ENCODE results near the gene ROR1.

DNA sequence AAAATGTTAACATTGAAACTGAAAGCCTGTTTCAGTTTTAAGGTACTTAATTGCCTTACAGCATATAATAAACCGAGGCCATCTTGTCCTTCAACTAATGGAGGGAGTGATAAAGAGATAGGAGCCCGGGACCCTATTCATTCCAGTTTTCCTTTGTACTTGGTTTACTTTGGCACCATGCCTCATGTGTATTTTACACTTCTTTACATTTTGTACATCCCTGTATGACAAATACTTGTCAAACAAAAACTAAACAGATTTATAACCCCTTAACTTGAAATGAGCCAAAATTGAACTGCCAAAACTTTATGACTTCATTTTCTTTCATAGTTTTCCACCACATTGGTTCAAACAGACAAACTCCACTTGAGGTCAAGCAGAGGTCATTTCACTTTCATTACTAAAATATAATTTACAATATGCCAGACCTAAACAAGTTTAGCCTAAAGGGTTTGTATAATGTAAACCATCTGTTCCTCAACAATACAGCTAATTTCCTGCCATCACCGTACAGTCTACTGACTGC is 398.7 kb downstream of the ROR1 start:
- TF ChIP-seq FOXK1 (CRISPR knock-in tag; IDR thresholded peaks at IDR 0.05; ENCODE audit: borderline replicate concordance, low read depth) (no peak), CHD2 (IDR thresholded peaks at IDR 0.05; ENCODE audit: low read depth, low read length) (no peak), TBL1XR1 (IDR thresholded peaks at IDR 0.05; ENCODE audit: borderline replicate concordance, low read length, partially characterized antibody) (no peak), ZZZ3 (CRISPR knock-in tag; IDR thresholded peaks at IDR 0.05; ENCODE audit: borderline replicate concordance) (no peak), FIP1L1 (IDR thresholded peaks at IDR 0.05; ENCODE audit: borderline replicate concordance, insufficient read depth, low read depth, low read length) (no peak), SP1 (IDR thresholded peaks at IDR 0.05) (no peak), SP1 (CRISPR knock-in tag; IDR thresholded peaks at IDR 0.05) (no peak)

All from HepG2 (cell line).